GM23338 (cell line): Measurements from ENCODE around the gene NNAT. TPM values are rescaled to one million over a fixed set of nuclear protein-coding genes. Genes with fewer than 3 reads are reported as not detected.
A peak's percentile ranks its signal among the peaks of the same experiment; 100 is the strongest.

Source experiments
- ATAC-seq: fragments of 200-7000 bp; cut with Tn5 transposase; 3 replicates; pipeline ENCODE4 v1.9.1; 2020
- DNase-seq: peaks from one replicate; pipeline ENCODE4 v3.0.0-alpha.2; 2015; ENCODE audit warnings: low spot score
- H2AFZ ChIP-seq: fragments of 200-600 bp; sonication (generic); 2 replicates; pipeline ENCODE4 v1.8.0; 2016; ENCODE audit warnings: antibody characterized with exemption, mild to moderate bottlenecking, moderate library complexity
- H3F3A ChIP-seq: fragments of 200-600 bp; sonication (generic); replicated peaks from 2 replicates; pipeline ENCODE4 v1.8.0; 2017; ENCODE audit warnings: antibody characterized with exemption, mixed run types, low read depth
- H3K27ac ChIP-seq: fragments of 200-600 bp; sonication (generic); 2 replicates; pipeline ENCODE4 v1.6.1; 2016; ENCODE audit warnings: low read depth
- H3K27me3 ChIP-seq: fragments of 200-600 bp; sonication (generic); 2 replicates; pipeline ENCODE4 v1.8.0; 2016; ENCODE audit warnings: mild to moderate bottlenecking, mixed run types, moderate library complexity; ENCODE audit not compliant: insufficient read depth
- H3K36me3 ChIP-seq: fragments of 200-600 bp; sonication (generic); 2 replicates; pipeline ENCODE4 v1.8.0; 2016; ENCODE audit warnings: mild to moderate bottlenecking; ENCODE audit not compliant: insufficient read depth
- H3K4me1 ChIP-seq: fragments of 200-600 bp; sonication (generic); 2 replicates; pipeline ENCODE4 v1.8.0; 2016; ENCODE audit warnings: mild to moderate bottlenecking, moderate library complexity; ENCODE audit not compliant: insufficient read depth
- H3K4me2 ChIP-seq: fragments of 200-600 bp; sonication (generic); 2 replicates; pipeline ENCODE4 v1.7.1; 2017; ENCODE audit warnings: mixed run types
- H3K4me3 ChIP-seq: fragments of 200-600 bp; sonication (generic); 2 replicates; pipeline ENCODE4 v1.6.1; 2016; ENCODE audit warnings: mixed run types
- H3K79me2 ChIP-seq: fragments of 200-600 bp; sonication (generic); replicated peaks from 2 replicates; pipeline ENCODE4 v1.8.0; 2017; ENCODE audit warnings: mild to moderate bottlenecking; ENCODE audit not compliant: insufficient read depth
- H3K9me2 ChIP-seq: fragments of 200-600 bp; sonication (generic); 2 replicates; pipeline ENCODE4 v1.8.0; 2017; ENCODE audit not compliant: insufficient read depth
- H4K20me1 ChIP-seq: fragments of 200-600 bp; sonication (generic); replicated peaks from 2 replicates; pipeline ENCODE4 v1.8.0; 2017; ENCODE audit warnings: mild to moderate bottlenecking; ENCODE audit not compliant: insufficient read depth
- H3K27ac Mint-ChIP-seq: 2 replicates; pipeline ENCODE4 v1.8.0; 2020; ENCODE audit warnings: inconsistent platforms, mild to moderate bottlenecking, moderate library complexity, mixed read lengths
- H3K27me3 Mint-ChIP-seq: 3 replicates; pipeline ENCODE4 v1.8.0; 2022; ENCODE audit warnings: low read depth, mild to moderate bottlenecking, moderate library complexity, mixed read lengths, inconsistent platforms; ENCODE audit not compliant: insufficient read depth, poor library complexity
- H3K36me3 Mint-ChIP-seq: 3 replicates; pipeline ENCODE4 v1.8.0; 2021; ENCODE audit warnings: low read depth, mild to moderate bottlenecking, inconsistent platforms, moderate library complexity, mixed read lengths
- H3K4me1 Mint-ChIP-seq: 3 replicates; pipeline ENCODE4 v1.8.0; 2020; ENCODE audit warnings: mild to moderate bottlenecking, inconsistent platforms, mixed read lengths
- H3K4me3 Mint-ChIP-seq: 3 replicates; pipeline ENCODE4 v1.8.0; 2021; ENCODE audit warnings: moderate library complexity, mild to moderate bottlenecking, inconsistent platforms, mixed read lengths
- H3K9me3 Mint-ChIP-seq: 3 replicates; pipeline ENCODE4 v1.8.0; 2020; ENCODE audit warnings: moderate library complexity, mild to moderate bottlenecking, inconsistent platforms, mixed read lengths
- CREB1 ChIP-seq: fragments of 250-450 bp; sonication (Bioruptor Pico); IDR thresholded peaks from 2 replicates; pipeline ENCODE4 v1.5.0; 2020; ENCODE audit warnings: low read depth, mild to moderate bottlenecking, moderate library complexity
- EZH2 ChIP-seq: fragments of 200-600 bp; sonication (generic); IDR thresholded peaks from one replicate; pipeline ENCODE4 v1.8.0; 2017; ENCODE audit warnings: antibody characterized with exemption, mild to moderate bottlenecking, low read depth; ENCODE audit not compliant: unreplicated experiment
- JUNB ChIP-seq: IDR thresholded peaks from one replicate; pipeline ENCODE4 v1.6.1; 2016; ENCODE audit warnings: antibody characterized with exemption; ENCODE audit not compliant: unreplicated experiment
- NANOG ChIP-seq: IDR thresholded peaks from 2 replicates; pipeline ENCODE4 v1.6.1; 2016; ENCODE audit warnings: antibody characterized with exemption, borderline replicate concordance
- POLR2AphosphoS5 ChIP-seq: IDR thresholded peaks from 2 replicates; pipeline ENCODE4 v1.6.1; 2016; ENCODE audit warnings: antibody characterized with exemption, low read depth
- ZNF114 ChIP-seq: fragments of 250-450 bp; sonication (Bioruptor Pico); IDR thresholded peaks from 2 replicates; pipeline ENCODE4 v1.5.0; 2020; ENCODE audit warnings: mild to moderate bottlenecking, moderate library complexity
- ZNF331 ChIP-seq: fragments of 250-450 bp; sonication (Bioruptor Pico); IDR thresholded peaks from 2 replicates; pipeline ENCODE4 v1.5.0; 2020; ENCODE audit warnings: low read depth, mild to moderate bottlenecking, moderate library complexity
- polyA plus RNA-seq: library from polyadenylated mRNA; unstranded; fragments of >200 nt; fragmentation: Nextera tagmentation; extraction: Ambion mirVana; gene quantifications from 2 replicates; pipeline ENCODE4 v1.2.1, GENCODE V29; 2016
- total RNA-seq: library from RNA; depleted of rRNA; stranded (reverse); fragments of >200 nt; shearing (Covaris generic); gene quantifications from 2 replicates; pipeline ENCODE4 v1.2.3, GENCODE V29; 2014
- TF ChIP-seq, protein P1 (sequence below): IDR thresholded peaks from 2 replicates; pipeline ENCODE4 v1.6.1; 2016; ENCODE audit warnings: antibody characterized with exemption
- TF ChIP-seq, protein P2 (sequence below): IDR thresholded peaks from one replicate; pipeline ENCODE4 v1.6.1; 2018; ENCODE audit warnings: antibody characterized with exemption; ENCODE audit not compliant: unreplicated experiment
- TF ChIP-seq, protein P3 (sequence below): fragments of 250-450 bp; sonication (Bioruptor Pico); IDR thresholded peaks from 2 replicates; pipeline ENCODE4 v1.5.0; 2020; ENCODE audit warnings: mild to moderate bottlenecking, moderate library complexity

The NNAT gene
- total and polyA plus RNA-seq, 2 experiments from 2014 or later: 4.3 to 4.9 TPM

DNA sequence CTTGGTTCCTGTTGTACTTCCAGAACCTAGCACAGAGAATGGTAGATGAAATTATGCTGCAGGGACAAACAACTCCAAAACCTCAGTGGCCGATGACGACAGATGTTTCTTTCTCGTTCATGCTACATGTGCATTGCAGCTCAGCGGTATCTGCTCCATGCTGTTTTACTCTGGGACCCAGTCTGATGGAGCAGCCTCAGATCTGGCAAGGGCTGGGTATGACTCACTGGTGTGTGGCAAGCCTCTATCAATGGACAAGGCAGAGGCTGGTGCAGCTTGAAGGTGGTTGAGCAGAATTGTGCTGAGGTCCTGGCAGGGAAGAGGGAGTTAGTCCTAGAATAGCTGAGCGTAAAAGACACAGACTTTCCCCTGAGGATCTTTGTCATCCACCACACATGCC is 17.0 kb downstream of the NNAT start:
- TF ChIP-seq JUNB: no peak
- TF ChIP-seq EZH2: no peak
- H3K27ac ChIP-seq: no peak overlapping the region
- H3K4me2 ChIP-seq: no peak overlapping the region
- H2AFZ ChIP-seq: peak overlapping the region; percentile 33; the same call in 1 of the 2 replicates
- H4K20me1 ChIP-seq: no peaks in the 10 kb centered on the region
- H3K27me3 Mint-ChIP-seq: peaks cover 4% of the 10 kb centered on the region
- H3K4me1 ChIP-seq: peaks cover 12% of the 10 kb centered on the region
- no peaks in the 10 kb centered on the region for H3K79me2 ChIP-seq
- H3F3A ChIP-seq: no peaks in the 10 kb centered on the region
- no peaks in the 10 kb centered on the region for H3K9me3 Mint-ChIP-seq
- peaks cover 16% of the 10 kb centered on the region; the same call in 2 of the 3 replicates for H3K4me1 Mint-ChIP-seq
- no peaks in the 10 kb centered on the region for H3K9me2 ChIP-seq
- no peak for ATAC-seq
- H3K27ac Mint-ChIP-seq: no peak overlapping the region
- H3K4me3 Mint-ChIP-seq: no peak overlapping the region
- no peaks in the 10 kb centered on the region for H3K27me3 ChIP-seq
- H3K36me3 Mint-ChIP-seq: no peaks in the 10 kb centered on the region
- DNase-seq: no peak
- no peaks in the 10 kb centered on the region for H3K36me3 ChIP-seq
- no peak overlapping the region for H3K4me3 ChIP-seq

DNA sequence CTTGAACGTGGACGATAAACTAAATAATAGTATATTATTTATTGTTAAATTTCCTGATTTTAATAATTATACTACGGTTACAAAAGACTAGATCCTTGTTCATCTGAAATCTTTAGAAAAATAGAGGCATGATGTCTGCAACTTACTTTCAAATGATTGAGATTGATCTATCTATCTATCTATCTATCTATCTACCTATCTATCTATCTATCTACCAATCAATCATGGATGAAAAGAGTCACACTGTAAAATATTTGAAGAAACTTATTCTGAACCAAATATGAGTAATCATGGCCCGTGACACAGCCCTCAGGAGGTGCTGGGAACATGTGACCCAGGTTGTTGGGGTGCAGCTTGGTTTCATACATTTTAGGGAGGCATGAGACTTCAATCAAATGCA is 18.4 kb downstream of the NNAT start:
- ATAC-seq (no peak), DNase-seq (no peak)
- H3K4me3 Mint-ChIP-seq: no peak overlapping the region
- H3K4me3 ChIP-seq: no peak overlapping the region
- no peak overlapping the region for H3K4me2 ChIP-seq
- H3F3A ChIP-seq: no peaks in the 10 kb centered on the region
- H3K27ac Mint-ChIP-seq: no peak overlapping the region
- H3K36me3 Mint-ChIP-seq: no peaks in the 10 kb centered on the region
- H3K27me3 ChIP-seq: no peaks in the 10 kb centered on the region
- H2AFZ ChIP-seq: no peak overlapping the region
- no peaks in the 10 kb centered on the region for H3K9me3 Mint-ChIP-seq
- H3K9me2 ChIP-seq: no peaks in the 10 kb centered on the region
- H3K36me3 ChIP-seq: no peaks in the 10 kb centered on the region
- H3K4me1 ChIP-seq: peaks cover 12% of the 10 kb centered on the region
- H3K27me3 Mint-ChIP-seq: peaks cover 6% of the 10 kb centered on the region
- H3K4me1 Mint-ChIP-seq: peaks cover 13% of the 10 kb centered on the region; the same call in 2 of the 3 replicates
- H4K20me1 ChIP-seq: no peaks in the 10 kb centered on the region
- H3K79me2 ChIP-seq: no peaks in the 10 kb centered on the region
- no peak overlapping the region for H3K27ac ChIP-seq
- TF ChIP-seq ZNF114 (CRISPR knock-in tag) (no peak), JUNB (no peak), CREB1 (CRISPR knock-in tag) (no peak), POLR2AphosphoS5 (no peak), EZH2 (no peak), NANOG (no peak), ZNF331 (no peak)
- TF ChIP-seq, protein P1, sequence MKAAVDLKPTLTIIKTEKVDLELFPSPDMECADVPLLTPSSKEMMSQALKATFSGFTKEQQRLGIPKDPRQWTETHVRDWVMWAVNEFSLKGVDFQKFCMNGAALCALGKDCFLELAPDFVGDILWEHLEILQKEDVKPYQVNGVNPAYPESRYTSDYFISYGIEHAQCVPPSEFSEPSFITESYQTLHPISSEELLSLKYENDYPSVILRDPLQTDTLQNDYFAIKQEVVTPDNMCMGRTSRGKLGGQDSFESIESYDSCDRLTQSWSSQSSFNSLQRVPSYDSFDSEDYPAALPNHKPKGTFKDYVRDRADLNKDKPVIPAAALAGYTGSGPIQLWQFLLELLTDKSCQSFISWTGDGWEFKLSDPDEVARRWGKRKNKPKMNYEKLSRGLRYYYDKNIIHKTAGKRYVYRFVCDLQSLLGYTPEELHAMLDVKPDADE: no peak
- TF ChIP-seq, protein P2, sequence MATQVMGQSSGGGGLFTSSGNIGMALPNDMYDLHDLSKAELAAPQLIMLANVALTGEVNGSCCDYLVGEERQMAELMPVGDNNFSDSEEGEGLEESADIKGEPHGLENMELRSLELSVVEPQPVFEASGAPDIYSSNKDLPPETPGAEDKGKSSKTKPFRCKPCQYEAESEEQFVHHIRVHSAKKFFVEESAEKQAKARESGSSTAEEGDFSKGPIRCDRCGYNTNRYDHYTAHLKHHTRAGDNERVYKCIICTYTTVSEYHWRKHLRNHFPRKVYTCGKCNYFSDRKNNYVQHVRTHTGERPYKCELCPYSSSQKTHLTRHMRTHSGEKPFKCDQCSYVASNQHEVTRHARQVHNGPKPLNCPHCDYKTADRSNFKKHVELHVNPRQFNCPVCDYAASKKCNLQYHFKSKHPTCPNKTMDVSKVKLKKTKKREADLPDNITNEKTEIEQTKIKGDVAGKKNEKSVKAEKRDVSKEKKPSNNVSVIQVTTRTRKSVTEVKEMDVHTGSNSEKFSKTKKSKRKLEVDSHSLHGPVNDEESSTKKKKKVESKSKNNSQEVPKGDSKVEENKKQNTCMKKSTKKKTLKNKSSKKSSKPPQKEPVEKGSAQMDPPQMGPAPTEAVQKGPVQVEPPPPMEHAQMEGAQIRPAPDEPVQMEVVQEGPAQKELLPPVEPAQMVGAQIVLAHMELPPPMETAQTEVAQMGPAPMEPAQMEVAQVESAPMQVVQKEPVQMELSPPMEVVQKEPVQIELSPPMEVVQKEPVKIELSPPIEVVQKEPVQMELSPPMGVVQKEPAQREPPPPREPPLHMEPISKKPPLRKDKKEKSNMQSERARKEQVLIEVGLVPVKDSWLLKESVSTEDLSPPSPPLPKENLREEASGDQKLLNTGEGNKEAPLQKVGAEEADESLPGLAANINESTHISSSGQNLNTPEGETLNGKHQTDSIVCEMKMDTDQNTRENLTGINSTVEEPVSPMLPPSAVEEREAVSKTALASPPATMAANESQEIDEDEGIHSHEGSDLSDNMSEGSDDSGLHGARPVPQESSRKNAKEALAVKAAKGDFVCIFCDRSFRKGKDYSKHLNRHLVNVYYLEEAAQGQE: no peak
- TF ChIP-seq, protein P3, sequence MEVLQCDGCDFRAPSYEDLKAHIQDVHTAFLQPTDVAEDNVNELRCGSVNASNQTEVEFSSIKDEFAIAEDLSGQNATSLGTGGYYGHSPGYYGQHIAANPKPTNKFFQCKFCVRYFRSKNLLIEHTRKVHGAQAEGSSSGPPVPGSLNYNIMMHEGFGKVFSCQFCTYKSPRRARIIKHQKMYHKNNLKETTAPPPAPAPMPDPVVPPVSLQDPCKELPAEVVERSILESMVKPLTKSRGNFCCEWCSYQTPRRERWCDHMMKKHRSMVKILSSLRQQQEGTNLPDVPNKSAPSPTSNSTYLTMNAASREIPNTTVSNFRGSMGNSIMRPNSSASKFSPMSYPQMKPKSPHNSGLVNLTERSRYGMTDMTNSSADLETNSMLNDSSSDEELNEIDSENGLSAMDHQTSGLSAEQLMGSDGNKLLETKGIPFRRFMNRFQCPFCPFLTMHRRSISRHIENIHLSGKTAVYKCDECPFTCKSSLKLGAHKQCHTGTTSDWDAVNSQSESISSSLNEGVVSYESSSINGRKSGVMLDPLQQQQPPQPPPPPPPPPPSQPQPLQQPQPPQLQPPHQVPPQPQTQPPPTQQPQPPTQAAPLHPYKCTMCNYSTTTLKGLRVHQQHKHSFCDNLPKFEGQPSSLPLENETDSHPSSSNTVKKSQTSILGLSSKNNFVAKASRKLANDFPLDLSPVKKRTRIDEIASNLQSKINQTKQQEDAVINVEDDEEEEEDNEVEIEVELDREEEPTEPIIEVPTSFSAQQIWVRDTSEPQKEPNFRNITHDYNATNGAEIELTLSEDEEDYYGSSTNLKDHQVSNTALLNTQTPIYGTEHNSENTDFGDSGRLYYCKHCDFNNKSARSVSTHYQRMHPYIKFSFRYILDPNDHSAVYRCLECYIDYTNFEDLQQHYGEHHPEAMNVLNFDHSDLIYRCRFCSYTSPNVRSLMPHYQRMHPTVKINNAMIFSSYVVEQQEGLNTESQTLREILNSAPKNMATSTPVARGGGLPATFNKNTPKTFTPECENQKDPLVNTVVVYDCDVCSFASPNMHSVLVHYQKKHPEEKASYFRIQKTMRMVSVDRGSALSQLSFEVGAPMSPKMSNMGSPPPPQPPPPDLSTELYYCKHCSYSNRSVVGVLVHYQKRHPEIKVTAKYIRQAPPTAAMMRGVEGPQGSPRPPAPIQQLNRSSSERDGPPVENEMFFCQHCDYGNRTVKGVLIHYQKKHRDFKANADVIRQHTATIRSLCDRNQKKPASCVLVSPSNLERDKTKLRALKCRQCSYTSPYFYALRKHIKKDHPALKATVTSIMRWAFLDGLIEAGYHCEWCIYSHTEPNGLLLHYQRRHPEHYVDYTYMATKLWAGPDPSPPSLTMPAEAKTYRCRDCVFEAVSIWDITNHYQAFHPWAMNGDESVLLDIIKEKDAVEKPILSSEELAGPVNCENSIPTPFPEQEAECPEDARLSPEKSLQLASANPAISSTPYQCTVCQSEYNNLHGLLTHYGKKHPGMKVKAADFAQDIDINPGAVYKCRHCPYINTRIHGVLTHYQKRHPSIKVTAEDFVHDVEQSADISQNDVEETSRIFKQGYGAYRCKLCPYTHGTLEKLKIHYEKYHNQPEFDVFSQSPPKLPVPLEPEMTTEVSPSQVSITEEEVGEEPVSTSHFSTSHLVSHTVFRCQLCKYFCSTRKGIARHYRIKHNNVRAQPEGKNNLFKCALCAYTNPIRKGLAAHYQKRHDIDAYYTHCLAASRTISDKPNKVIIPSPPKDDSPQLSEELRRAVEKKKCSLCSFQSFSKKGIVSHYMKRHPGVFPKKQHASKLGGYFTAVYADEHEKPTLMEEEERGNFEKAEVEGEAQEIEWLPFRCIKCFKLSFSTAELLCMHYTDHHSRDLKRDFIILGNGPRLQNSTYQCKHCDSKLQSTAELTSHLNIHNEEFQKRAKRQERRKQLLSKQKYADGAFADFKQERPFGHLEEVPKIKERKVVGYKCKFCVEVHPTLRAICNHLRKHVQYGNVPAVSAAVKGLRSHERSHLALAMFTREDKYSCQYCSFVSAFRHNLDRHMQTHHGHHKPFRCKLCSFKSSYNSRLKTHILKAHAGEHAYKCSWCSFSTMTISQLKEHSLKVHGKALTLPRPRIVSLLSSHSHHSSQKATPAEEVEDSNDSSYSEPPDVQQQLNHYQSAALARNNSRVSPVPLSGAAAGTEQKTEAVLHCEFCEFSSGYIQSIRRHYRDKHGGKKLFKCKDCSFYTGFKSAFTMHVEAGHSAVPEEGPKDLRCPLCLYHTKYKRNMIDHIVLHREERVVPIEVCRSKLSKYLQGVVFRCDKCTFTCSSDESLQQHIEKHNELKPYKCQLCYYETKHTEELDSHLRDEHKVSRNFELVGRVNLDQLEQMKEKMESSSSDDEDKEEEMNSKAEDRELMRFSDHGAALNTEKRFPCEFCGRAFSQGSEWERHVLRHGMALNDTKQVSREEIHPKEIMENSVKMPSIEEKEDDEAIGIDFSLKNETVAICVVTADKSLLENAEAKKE (CRISPR knock-in tag): no peak
